HG03432 (cell line): ENCODE results near the gene MSH6.

Experiments used
- ATAC-seq: cut with Tn5 transposase; IDR thresholded peaks from one replicate; pipeline ENCODE4 v1.9.1; 2021; ENCODE audit warnings: mild to moderate bottlenecking, moderate library complexity; ENCODE audit not compliant: unreplicated experiment

The MSH6 gene, protein sequence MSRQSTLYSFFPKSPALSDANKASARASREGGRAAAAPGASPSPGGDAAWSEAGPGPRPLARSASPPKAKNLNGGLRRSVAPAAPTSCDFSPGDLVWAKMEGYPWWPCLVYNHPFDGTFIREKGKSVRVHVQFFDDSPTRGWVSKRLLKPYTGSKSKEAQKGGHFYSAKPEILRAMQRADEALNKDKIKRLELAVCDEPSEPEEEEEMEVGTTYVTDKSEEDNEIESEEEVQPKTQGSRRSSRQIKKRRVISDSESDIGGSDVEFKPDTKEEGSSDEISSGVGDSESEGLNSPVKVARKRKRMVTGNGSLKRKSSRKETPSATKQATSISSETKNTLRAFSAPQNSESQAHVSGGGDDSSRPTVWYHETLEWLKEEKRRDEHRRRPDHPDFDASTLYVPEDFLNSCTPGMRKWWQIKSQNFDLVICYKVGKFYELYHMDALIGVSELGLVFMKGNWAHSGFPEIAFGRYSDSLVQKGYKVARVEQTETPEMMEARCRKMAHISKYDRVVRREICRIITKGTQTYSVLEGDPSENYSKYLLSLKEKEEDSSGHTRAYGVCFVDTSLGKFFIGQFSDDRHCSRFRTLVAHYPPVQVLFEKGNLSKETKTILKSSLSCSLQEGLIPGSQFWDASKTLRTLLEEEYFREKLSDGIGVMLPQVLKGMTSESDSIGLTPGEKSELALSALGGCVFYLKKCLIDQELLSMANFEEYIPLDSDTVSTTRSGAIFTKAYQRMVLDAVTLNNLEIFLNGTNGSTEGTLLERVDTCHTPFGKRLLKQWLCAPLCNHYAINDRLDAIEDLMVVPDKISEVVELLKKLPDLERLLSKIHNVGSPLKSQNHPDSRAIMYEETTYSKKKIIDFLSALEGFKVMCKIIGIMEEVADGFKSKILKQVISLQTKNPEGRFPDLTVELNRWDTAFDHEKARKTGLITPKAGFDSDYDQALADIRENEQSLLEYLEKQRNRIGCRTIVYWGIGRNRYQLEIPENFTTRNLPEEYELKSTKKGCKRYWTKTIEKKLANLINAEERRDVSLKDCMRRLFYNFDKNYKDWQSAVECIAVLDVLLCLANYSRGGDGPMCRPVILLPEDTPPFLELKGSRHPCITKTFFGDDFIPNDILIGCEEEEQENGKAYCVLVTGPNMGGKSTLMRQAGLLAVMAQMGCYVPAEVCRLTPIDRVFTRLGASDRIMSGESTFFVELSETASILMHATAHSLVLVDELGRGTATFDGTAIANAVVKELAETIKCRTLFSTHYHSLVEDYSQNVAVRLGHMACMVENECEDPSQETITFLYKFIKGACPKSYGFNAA (N-terminal part only)

DNA sequence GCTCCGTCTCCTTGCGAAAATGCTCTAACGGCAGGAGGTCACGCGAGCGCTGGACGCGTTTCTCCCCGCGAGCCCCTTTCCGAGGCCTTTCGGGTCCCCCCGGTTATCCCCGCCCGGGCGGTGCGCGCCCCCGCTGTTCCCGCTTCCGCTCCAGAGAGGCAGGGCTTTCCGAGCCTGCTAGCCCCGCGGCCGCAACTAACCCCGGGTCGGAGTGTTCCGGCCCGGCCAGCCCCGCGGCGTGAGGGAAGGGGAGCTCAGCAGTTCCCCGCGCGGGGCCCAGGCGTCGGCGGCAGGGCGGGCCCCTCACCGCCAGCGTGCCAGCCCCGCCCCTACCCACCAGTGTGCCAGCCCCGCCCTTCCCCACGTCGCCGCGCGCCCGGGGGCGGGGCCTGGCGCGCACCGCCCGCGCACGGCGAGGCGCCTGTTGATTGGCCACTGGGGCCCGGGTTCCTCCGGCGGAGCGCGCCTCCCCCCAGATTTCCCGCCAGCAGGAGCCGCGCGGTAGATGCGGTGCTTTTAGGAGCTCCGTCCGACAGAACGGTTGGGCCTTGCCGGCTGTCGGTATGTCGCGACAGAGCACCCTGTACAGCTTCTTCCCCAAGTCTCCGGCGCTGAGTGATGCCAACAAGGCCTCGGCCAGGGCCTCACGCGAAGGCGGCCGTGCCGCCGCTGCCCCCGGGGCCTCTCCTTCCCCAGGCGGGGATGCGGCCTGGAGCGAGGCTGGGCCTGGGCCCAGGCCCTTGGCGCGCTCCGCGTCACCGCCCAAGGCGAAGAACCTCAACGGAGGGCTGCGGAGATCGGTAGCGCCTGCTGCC is at the start of gene MSH6:
MSH6 (plus strand) TSS at position 475 of the 815 bp plus-strand sequence; CDS start at position 564, 89 bp downstream.
- peak; percentile 91 for ATAC-seq

GRCh38 chr2:47735136-47735869 is 47.6 kb upstream of the MSH6 start:
- no peak for ATAC-seq

- no peak for ATAC-seq
Observed at GRCh38 chr2:47735912-47736311, 47.0 kb upstream of the MSH6 start.

DNA sequence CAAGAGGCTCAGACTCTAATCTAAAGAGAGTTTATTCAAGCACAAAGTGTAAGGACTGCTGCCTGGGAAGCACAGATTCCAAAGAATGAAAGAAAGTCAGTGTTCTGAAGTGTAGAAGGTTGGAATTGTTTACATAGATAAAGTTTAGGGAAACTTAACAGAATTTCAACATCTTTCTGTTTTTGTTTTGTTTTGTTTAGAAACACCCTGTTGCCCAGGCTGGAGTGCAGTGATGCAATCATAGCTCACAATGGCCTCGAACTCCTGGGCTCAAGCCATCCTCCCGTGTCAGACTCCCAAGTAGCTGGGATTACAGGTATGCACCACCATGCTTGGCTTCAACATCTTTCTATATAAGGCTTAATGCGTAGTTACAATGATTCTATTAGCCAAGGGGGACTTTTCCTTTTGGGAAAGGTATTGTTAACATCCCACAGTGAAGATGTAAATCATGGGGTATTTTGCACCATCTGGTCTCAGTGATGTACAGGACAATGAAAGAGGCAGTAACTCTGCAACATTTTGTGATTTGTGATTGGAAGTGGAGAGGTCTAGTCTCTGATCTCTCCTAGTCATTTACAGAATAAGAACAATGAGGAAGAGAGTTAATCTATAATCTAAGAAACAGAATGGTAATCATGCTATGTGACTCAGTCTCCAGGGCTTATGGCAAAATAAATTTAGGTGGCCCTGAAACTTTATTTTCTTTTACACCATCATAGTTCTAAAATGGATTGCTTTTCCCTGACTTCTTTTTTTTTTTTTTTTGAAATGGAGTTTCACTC is 45.6 kb upstream of the MSH6 start:
- ATAC-seq = no peak

DNA sequence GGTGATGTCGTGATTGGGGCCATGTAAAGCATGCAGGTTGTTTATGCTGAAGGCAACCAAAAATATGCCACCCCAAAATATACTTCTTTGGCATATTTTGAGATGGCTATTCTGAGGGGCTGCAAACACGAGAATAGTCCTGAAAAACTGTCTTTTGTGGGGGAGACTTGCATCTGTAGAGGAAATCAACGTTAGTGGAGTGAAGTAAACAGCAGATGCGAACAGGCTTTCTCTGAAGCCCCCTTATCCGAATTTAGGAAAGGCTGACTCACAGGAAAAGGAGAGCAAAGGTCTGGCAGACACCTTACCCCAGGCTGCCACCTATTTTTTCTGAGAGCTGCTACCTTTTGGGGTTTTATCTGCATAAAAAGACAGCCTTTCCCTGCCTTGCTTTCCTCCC is 44.6 kb upstream of the MSH6 start:
- ATAC-seq = no peak

DNA sequence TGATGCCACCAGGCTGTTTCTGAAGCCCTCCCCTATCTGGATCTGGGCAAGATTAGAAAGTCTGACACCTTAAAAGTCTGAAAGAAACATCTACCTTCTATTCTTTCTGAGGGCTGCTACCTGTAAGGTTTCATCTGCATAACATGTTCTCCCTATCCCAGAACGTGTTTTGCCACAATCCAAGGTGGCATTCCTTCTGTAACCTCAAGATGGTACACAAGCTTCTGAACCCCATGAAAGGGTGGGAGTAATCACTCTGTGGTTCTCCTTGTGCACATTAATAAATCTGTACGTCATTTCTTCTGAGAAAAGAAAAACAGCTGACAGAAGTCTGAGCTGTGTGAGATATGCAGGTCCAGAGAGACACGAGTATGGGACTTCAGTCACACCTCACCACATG is 41.8 kb upstream of the MSH6 start:
- ATAC-seq = no peak

DNA sequence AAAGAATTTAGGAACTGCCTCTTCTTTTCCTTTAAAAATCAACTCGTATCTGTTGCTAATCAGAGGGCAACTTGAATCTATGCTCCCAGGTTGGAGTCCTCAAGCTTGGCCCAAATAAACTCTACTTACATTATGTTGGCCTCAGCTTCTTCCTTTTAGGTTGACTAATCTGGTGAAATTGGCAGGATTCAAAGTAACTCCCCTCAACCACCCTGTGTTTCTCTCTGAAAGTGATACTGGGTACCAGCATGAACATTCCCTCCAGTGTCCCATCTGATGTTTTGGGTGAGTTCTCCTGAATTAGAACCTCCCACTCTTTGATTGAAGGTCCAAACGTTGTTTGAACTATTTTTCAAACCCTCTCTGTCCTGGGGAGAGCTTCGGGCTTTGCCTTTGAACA is 41.3 kb upstream of the MSH6 start:
- ATAC-seq = no peak

- ATAC-seq = no peak
Observed at GRCh38 chr2:47744074-47744473, 38.9 kb upstream of the MSH6 start.

DNA sequence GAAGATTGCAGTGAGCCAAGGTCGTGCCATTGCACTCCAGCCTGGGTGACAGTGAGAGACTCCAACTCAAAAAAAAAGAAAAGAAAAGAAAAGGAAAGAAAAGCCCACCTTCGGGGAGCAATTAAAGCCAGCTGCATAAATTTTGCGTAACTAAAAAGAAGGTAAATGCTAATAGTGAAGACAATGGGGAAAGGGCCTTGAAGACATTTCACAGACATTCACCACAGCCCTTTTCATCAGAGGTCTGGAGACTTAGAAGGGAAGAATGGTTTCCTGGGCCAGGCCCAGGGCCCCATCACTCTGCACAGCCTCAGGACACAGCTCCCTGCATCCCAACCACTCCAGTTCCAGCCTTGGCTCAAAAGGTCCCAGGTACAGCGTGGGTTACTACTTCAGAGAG is 35.1 kb upstream of the MSH6 start:
- ATAC-seq = no peak

DNA sequence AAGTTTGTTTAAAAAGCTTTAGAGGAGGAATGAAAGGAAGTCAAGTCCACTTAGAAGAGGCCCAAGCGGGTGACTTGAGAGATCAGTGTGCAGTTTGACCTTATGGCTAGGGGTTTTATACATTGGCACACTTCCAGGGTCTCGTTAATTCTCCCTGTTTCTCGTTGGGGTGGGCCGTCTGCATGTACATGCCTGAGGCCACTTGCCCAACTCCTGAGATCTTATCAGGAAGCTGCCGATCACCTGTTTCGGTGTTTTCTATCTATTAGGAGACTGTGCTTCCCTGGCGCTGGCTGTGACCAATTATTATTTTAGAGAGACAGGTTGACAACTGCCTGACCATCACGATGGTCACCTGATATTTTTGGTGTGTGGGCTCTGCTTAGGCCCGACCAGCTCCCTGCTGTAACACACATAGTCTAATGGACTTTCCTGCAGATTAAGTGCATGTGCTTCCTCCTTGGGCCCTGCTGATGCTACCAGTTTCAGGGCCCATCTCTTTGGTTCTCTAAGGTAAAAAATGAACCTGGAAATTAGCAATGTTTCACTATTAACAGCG is 31.0 kb upstream of the MSH6 start:
- ATAC-seq = peak; percentile 33

DNA sequence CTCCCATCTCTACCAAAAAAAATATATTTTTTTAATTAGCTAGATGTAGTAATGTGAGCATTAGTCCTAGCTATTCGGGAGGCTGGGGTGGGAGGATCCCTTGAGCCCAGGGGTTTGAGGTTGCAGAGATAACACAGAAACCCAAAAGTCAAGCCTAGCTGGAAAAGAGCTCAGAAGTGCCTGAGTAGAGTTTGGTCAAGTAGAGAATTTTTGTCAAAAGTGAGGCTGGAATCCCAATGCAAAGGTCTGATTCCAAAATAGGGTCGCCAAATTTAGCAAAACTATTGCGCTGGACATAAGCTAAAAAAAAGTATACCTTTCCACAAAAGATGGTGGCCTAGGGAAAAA is 15.5 kb upstream of the MSH6 start:
- no peak for ATAC-seq

DNA sequence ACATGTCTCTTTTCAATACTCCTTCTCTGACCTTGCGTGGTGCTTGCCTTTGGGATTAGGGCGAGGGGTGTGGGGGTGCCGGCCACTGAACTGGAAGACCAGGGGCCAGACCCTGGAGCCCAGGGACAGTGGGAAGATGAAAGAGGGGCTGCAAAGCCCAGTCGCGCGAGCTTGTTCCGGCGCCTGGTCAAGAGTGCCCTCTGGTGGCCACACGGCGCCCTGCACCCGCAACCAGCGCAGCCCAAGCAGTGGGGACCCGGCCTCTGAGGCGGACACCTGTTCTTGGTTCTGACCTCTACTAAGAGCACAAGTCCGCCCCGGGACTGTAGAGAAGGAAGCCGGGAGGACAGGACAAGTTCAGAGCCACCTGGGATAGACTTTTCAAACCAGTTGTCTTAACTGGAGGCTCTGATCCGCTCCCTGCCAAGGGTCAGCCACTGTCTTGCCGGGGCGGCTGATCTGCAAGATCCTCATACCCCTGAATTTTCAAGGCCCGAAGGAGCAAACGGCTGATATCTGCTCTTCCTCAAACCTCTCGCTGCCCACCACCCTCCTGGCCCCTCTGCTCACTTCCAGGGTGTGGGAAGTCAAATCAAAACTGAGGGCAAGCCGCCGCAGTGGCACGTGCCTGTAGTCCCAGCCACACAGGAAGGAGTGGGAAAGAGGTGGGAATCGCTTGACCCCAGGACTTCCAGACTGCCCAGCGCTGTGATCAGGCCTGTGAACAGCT is 14.9 kb upstream of the MSH6 start:
- ATAC-seq = peak; percentile 83

GRCh38 chr2:47769318-47769717 is 13.6 kb upstream of the MSH6 start:
- ATAC-seq = no peak

GRCh38 chr2:47771211-47771610 is 11.7 kb upstream of the MSH6 start:
- no peak for ATAC-seq

DNA sequence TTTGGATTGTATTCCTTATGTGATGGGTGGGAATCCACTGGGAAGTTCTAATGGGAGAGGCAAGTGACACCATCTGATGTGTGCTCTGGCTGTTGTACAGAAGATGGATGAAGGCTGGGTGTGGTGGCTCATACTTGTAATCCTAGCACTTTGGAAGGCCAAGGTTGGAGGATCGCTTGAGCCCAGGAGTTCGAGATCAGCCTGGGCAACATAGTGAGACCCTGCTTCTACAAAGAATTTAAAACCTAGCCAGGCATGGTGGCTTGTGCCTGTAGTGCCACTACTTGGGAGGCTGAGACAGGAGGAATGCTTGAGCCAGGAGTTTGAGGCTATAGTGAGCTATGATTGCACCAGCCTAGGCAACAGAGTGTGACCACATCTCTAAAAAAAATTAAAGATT is 10.6 kb upstream of the MSH6 start:
- ATAC-seq = no peak

- no peak for ATAC-seq
Observed at GRCh38 chr2:47774567-47774966, 8.4 kb upstream of the MSH6 start.

- ATAC-seq = no peak
Observed at GRCh38 chr2:47777277-47777937, 5.5 kb upstream of the MSH6 start.
